Activated T-cell treated with anti-CD3 and anti-CD28 coated beads, Interleukin-2, amount 50 U/mL, for 24 hours (primary cell): Measurements from ENCODE around the gene B9D1.

ENCODE experiments used
- DNase-seq: peaks from one replicate; pipeline ENCODE4 v3.0.0-alpha.2; 2020
- H3K27ac Mint-ChIP-seq: 2 replicates; pipeline ENCODE4 v1.8.0; 2020; ENCODE audit warnings: mild to moderate bottlenecking, mixed read lengths
- H3K27me3 Mint-ChIP-seq: 2 replicates; pipeline ENCODE4 v1.8.0; 2020; ENCODE audit warnings: mixed read lengths
- H3K36me3 Mint-ChIP-seq: 2 replicates; pipeline ENCODE4 v1.8.0; 2020; ENCODE audit warnings: low read depth, mixed read lengths
- H3K4me1 Mint-ChIP-seq: 2 replicates; pipeline ENCODE4 v1.8.0; 2020; ENCODE audit warnings: low read depth, mixed read lengths
- H3K4me3 Mint-ChIP-seq: 2 replicates; pipeline ENCODE4 v1.8.0; 2020; ENCODE audit warnings: mild to moderate bottlenecking, moderate library complexity, mixed read lengths
- H3K9me3 Mint-ChIP-seq: 2 replicates; pipeline ENCODE4 v1.8.0; 2020; ENCODE audit warnings: mixed read lengths

Gene B9D1

DNA sequence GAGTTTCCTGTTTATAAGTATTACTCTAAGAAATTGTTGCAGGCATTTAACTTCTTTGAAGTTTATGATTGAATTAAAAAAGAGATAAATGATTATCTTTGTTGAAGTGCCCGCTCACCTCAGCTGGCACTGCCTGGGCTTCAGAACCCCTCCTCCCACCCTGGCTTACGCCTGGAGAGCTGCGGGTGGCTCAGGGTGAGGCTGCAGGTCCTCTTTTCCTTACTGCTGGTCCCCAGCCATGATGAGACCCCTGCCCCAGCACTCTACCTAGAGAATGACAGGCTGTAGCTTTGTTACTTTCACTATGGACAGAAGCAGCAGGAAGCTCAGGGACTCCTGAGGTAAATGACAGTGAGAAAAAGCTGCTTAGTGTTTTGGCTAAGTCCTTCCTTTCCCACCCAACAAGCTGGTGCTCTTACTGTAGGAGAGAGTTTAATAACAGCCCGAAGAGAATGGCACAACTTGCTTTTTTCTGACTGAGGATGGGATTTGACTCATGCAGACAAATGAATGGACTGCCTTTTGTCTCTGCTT is 63.2 kb downstream of the B9D1 start:
- no peaks in the 10 kb centered on the region for H3K4me1 Mint-ChIP-seq
- peaks cover 12% of the 10 kb centered on the region for H3K27me3 Mint-ChIP-seq
- no peak overlapping the region for H3K4me3 Mint-ChIP-seq
- DNase-seq, result no peak
- no peak overlapping the region for H3K27ac Mint-ChIP-seq
- H3K9me3 Mint-ChIP-seq, result no peaks in the 10 kb centered on the region
- no peaks in the 10 kb centered on the region for H3K36me3 Mint-ChIP-seq

DNA sequence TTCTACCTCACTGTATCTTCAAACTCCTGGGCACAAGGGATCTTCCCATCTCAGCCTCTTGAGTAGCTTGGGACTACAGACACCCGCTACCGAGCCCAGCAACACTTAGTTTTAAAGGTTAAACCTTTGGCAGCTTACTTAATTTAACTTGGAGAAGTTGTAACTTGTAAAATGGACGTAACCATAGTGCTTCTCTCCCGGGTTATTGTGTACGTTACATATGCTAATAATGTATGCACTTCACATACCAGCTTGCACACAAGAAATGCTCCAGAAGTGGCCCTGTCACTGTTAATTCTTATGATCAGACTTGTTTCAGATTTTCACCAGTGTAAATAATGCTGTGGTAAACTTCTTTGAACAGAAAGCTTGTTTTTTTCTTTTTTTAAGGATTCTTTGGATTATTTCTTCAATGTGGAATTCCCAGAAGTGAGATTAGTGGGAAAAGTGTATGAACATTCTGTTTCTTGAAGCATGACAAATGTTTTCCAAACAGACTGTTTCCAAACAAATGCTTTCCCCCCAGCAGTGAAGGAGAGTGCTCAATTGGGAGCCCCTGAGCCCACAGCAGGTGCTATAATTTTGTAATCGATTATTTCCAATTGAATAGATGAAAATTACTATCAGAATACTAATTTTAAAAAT is 63.8 kb downstream of the B9D1 start:
- Mint-ChIP-seq H3K36me3 (no peaks in the 10 kb centered on the region), H3K27me3 (peaks cover 9% of the 10 kb centered on the region), H3K9me3 (no peaks in the 10 kb centered on the region), H3K4me1 (no peaks in the 10 kb centered on the region), H3K4me3 (no peak overlapping the region), H3K27ac (no peak overlapping the region)
- DNase-seq, result no peak

DNA sequence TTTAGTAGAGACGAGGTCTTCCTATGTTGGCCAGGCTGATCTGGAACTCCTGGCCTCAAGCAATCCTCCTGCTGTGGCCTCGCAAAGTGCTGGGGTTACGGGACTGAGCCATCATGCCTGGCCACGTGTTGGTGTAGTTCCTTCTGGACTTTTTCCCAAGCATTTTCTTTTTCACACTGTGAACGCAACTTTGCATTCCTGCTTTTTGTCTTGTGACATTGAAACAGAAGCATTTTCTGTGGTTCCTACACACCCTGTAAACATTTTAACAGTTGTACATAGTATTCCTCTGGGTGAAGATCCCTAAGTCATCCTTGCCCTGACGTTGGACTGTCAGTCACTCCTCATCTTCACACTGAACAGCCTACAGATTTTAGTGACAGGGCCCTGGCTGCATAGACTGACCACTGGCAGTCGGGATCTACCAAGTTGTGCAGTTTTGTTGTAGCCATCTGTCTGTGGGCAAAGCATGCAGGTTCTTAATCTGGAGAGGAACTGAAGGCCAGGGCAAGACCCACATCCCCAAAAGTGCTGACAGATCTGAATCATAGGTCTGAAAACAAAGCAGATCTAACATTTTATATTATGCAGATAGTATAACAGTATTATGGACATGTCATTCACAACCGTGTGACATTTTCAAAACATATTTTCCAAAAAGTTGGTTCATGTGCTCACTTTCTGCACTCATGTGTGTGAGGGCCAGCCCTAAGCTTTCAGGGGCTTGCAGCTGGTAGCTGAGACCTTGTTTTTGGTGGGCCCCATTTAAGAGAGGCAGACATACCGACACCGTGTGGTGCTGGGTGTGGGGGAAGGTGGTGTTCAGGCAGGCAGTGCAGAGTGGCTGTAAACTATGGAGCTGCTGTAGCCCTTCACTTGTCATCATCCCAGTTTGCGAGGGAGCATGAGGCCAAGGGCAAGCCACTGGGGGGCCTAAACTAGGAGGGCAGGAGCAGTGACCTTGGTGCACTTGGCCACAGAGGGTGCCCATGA is 65.4 kb downstream of the B9D1 start:
- H3K9me3 Mint-ChIP-seq, result no peaks in the 10 kb centered on the region
- peaks cover 3% of the 10 kb centered on the region for H3K4me1 Mint-ChIP-seq
- DNase-seq, result no peak
- H3K4me3 Mint-ChIP-seq, result no peak overlapping the region
- peaks cover 3% of the 10 kb centered on the region for H3K27me3 Mint-ChIP-seq
- no peak overlapping the region for H3K27ac Mint-ChIP-seq
- no peaks in the 10 kb centered on the region for H3K36me3 Mint-ChIP-seq

DNA sequence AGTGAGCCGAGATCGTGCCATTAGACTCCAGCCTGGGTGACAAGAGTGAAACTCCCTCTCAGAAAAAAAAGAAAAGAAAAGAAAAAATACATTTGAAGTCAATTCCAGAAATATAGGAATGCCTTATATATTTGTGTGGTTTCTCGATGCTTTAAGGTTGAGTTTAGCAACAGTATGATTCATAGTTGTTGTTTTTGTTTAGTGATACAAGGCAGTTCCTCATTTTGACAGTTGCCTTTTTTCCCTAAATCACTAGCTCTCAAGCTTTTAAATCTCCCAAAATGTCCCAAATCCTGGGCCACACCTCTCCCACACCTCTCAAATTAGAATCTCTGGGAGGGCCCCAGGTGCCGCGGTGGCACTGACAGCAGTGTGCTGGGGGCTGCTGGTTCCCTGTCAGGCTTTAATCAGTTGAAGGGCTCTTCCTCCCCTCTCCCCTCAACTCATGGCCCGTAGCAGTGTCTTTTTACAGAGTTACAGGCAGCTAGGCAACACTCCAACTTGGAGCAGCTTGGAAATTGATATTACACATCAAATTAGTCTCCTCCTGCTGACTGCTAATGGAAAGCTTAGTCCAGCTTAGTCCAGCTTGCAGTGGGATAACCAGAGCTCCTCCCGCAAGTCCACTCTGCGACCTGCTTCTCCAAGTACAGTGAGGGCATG is 66.9 kb downstream of the B9D1 start:
- no peak for DNase-seq
- H3K27ac Mint-ChIP-seq, result no peak overlapping the region

DNA sequence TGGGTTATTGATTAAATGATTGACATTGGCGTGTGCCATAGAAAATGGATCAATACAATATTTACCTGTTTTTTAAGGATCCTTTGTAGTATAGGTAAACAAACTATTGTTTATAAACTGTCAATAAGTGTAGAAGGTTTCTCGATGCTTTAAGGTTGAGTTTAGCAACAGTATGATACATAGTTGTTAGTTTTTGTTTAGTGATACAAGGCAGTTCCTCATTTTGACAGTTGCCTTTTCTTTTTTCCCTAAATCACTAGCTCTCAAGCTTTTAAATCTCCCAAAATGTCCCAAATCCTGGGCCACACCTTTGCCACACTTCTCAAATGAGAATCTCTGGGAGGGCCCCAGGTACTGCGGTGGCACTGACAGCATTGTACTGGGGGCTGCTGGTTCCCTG is 68.1 kb downstream of the B9D1 start:
- no peak overlapping the region for H3K27ac Mint-ChIP-seq
- peaks cover 16% of the 10 kb centered on the region for H3K27me3 Mint-ChIP-seq
- no peak overlapping the region for H3K4me3 Mint-ChIP-seq
- H3K9me3 Mint-ChIP-seq, result no peaks in the 10 kb centered on the region
- H3K36me3 Mint-ChIP-seq, result no peaks in the 10 kb centered on the region
- H3K4me1 Mint-ChIP-seq, result peaks cover 5% of the 10 kb centered on the region
- no peak for DNase-seq

More for the DNA sequence above, 66.9 kb downstream of the B9D1 start:
- Mint-ChIP-seq H3K4me1 (peaks cover 3% of the 10 kb centered on the region), H3K36me3 (no peaks in the 10 kb centered on the region), H3K27me3 (peaks cover 10% of the 10 kb centered on the region), H3K4me3 (no peak overlapping the region), H3K9me3 (no peaks in the 10 kb centered on the region)
